ENCODE data around the gene LGALS1. TPM values are rescaled to one million over a fixed set of nuclear protein-coding genes. Genes with fewer than 3 reads are reported as not detected.
"Not testable (repeated sequence)": the region's sequence is repeated elsewhere in the genome, so short reads cannot be mapped to it uniquely, and the experiment has no call there.

LGALS1 gene
- total RNA-seq, 2 experiments from 2014 or later: 1,392 to 1,515 TPM

DNA sequence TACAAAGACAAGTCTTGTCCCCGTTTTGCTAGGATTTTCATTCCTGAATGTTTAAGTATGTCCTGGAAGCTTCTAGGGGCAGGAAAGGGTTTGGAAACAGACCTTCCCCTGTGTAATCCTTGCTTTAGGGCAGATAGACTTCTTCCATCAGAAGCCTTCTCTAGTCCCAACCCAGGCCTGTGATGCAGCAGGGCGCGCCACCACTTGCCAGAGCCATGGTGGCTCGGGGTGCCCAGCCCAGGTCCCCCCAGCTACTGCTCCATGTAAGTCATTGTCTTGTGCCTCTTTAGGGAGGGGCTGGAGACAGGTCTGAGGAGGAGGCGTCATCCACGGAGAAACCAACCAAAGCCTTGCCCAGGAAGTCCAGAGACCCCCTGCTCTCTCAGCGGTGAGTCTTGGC is 15.0 kb downstream of the LGALS1 start:
- DNase-seq (no peak), ATAC-seq (no peak)
- Mint-ChIP-seq H3K4me1 (peaks cover 19% of the 10 kb centered on the region), H3K9me3 (ENCODE audit: low read depth) (no peaks in the 10 kb centered on the region), H3K27ac (no peak overlapping the region), H3K27me3 (no peaks in the 10 kb centered on the region), H3K36me3 (peaks cover 28% of the 10 kb centered on the region), H3K4me3 (no peak overlapping the region)
- CTCF ChIA-PET: interaction anchor here (2.5 to 41.1 kb wide), 2 partner anchors 9 to 57 kb away, joined by 11 to 1064 read pairs; partner anchors contain the start of gene SH3BP1

DNA sequence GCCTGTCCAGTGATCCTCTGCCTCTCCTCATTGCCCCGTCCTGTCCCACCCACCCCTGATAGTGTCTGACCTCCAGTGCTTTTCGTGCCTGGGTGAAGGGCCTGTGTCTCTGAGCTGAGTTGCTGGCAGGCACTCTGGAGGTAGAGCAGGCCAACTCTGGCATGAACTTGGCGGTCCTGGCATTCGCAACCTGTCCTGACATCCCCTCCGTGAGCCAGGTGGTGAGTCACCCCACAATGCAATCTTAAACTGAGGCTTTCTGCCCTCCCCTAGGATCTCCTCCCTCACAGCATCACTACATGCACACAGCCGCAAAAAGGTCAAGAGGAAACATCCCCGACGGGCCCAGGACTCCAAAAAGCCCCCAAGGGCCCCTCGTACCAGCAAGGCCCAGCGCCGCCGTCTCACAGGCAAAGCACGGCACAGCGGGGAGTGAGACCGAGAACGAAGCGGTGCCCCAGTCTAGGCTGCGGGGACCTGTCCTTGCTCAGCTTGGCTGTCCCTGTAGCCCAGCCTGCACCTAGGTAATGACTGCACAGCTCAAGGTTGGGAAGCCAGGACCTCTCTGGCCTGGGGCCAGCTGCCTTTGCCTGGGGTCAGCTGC is 15.6 kb downstream of the LGALS1 start:
- Mint-ChIP-seq H3K4me1 (peaks cover 20% of the 10 kb centered on the region), H3K9me3 (ENCODE audit: low read depth) (no peaks in the 10 kb centered on the region), H3K4me3 (no peak overlapping the region), H3K36me3 (peaks cover 28% of the 10 kb centered on the region), H3K27ac (no peak overlapping the region), H3K27me3 (no peaks in the 10 kb centered on the region)
- DNase-seq (no peak), ATAC-seq (no peak)
- CTCF ChIA-PET: interaction anchor here (2.5 to 41.1 kb wide), 2 partner anchors 9 to 57 kb away, joined by 11 to 1064 read pairs; partner anchors contain the start of gene SH3BP1

DNA sequence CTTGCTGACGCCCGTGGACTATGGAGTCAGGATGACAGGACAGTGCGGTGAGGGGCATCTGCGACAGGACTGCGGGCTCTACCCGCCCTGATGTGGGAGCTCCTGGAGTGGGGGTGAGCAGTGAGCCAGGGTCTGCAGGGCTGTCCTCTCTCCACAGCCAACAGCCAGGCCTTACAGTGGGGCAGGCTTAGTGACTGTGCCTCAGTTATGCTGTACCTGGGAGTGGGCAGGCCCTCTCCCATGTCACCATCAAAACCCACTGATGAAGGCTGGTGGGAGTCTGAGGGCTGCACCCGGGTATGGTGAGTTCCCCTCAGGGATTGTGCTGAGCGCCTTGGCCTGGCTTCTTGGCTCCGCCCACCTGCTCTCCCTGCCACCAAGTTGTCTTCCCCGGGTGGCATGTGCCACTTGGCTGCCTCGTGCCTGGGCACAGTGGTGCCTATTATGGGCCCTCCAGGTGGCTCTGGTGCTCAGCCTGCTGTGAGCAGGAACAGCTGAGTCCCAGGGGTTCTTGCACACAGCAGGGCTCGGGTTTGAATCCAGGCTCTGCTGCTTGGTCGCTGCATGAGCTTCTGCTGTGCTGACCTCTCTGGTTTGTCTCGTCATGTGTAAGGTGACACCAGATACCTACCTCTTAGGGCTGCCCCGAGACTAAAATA is 17.3 kb downstream of the LGALS1 start:
- no peaks in the 10 kb centered on the region for H3K27me3 Mint-ChIP-seq
- no peak for ATAC-seq
- no peak overlapping the region for H3K27ac Mint-ChIP-seq
- H3K36me3 Mint-ChIP-seq: peaks cover 26% of the 10 kb centered on the region
- no peak for DNase-seq
- CTCF ChIA-PET: no interaction called here
- no peaks in the 10 kb centered on the region for H3K9me3 Mint-ChIP-seq (ENCODE audit: low read depth)
- H3K4me1 Mint-ChIP-seq: peaks cover 16% of the 10 kb centered on the region
- no peak overlapping the region for H3K4me3 Mint-ChIP-seq

DNA sequence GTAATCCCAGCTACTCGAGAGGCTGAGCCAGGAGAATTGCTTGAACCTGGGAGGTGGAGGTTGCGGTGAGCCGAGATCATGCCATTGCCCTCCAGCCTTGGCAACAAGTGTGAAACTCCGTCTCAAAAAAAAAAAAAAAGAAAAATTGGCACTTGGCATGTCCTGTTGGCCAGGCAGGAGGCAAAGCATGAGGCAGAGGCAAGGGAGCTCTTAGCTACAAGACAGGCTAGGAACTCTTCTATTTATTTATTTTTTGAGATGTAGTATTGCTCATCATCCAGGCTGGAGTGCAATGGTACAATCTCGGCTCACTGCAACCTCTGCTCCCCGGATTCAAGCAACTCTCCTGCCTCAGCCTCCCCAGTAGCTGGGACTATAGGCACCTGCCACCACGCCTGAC is 18.7 kb downstream of the LGALS1 start:
- not testable (repeated sequence) for H3K27ac Mint-ChIP-seq; H3K4me3 Mint-ChIP-seq; H3K9me3 Mint-ChIP-seq (ENCODE audit: low read depth); H3K4me1 Mint-ChIP-seq; ATAC-seq; DNase-seq; H3K27me3 Mint-ChIP-seq
- peaks cover 17% of the 10 kb centered on the region for H3K36me3 Mint-ChIP-seq
- CTCF ChIA-PET: interaction anchor here (0.6 to 2.5 kb wide), 3 partner anchors 9 to 107 kb away, joined by 3 to 10 read pairs (median 3); no protein-coding TSS in a partner anchor

DNA sequence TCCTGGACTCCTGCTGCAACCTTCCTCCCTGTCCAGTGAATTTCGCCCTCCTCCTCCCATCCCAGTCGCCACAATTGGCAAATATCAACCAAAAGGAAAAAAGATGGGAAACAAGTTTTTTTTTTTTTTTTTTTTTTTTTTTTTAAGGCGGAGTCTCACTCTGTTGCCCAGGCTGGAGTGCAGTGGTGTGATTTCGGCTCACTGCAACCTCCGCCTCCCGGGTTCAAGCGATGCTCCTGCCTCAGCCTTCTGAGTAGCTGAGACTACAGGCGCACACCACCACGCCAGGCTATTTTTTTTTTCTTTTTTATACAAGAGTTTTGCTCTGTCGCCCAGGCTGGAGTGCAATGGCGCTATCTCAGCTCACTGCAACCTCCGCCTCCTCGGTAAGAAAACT is 20.8 kb downstream of the LGALS1 start:
- peaks cover 14% of the 10 kb centered on the region for H3K36me3 Mint-ChIP-seq
- not testable (repeated sequence) for H3K27ac Mint-ChIP-seq; H3K9me3 Mint-ChIP-seq (ENCODE audit: low read depth); H3K27me3 Mint-ChIP-seq; ATAC-seq; DNase-seq
- H3K4me3 Mint-ChIP-seq: peak overlapping the region; percentile 13
- H3K4me1 Mint-ChIP-seq: peaks cover 10% of the 10 kb centered on the region
- CTCF ChIA-PET: interaction anchor here (1.1 to 2.5 kb wide), 4 partner anchors 13 to 167 kb away, joined by 3 to 10 read pairs (median 4); no protein-coding TSS in a partner anchor

DNA sequence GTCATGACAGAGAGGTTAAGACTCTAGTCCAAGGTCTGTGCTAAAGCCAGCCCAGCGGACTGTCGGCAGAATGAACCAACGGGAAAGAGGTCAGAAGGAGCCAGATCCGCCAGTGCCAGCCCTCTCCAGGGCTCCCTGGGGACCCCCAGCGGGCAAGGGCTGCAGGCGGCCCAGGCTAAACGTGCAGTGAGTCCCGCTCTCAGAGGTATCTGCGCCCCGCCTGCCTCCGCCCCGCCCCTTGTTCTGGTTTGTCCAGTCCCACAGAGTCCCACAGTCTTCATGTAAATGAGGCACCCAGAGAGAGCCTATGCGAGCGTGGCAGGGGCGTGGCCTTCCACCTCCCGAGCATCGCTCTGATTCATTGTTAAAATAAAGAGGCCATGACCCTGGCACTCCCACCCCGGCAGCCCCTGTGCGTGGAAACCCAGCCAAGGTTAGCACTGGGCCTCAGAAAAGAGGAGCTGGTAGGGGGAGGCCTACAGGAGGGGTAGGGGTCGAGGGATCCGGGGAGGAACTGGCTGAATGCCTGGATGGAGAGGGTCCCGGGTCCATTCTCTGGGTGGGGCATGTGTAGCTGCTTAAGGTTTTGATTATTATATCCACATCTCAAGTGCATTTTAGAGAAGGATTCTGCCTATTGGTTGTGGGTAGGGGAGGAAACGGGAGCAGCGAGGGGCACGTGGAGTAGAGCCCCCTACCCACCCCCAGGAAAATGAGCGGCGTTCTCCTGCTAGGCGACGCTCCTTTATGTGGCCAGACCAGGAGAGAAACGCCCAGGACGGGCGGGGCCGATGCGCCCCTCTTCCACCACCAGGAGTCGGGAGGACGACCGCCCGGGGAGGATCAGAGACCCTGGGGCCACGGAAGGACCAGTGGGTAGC is 21.5 kb downstream of the LGALS1 start, which contains the start of gene TRIOBP:
Gene TRIOBP (plus strand): TSS at position 392 of the 881 bp plus-strand sequence. CDS start 4,318 bp downstream, outside the sequence.
- Mint-ChIP-seq H3K4me3 (peak within 1 kb of the TSS; percentile 13), H3K9me3 (ENCODE audit: low read depth) (no peaks in the 10 kb centered on the region), H3K36me3 (peaks cover 12% of the 10 kb centered on the region), H3K27me3 (no peaks in the 10 kb centered on the region), H3K4me1 (peaks cover 14% of the 10 kb centered on the region), H3K27ac (no peak within 1 kb of the TSS)
- CTCF ChIA-PET: interaction anchor here (1.1 to 1.3 kb wide), 3 partner anchors 13 to 166 kb away, joined by 3 to 4 read pairs (median 3); no protein-coding TSS in a partner anchor
- peak; percentile 89 for DNase-seq
- ATAC-seq: peak; percentile 99

DNA sequence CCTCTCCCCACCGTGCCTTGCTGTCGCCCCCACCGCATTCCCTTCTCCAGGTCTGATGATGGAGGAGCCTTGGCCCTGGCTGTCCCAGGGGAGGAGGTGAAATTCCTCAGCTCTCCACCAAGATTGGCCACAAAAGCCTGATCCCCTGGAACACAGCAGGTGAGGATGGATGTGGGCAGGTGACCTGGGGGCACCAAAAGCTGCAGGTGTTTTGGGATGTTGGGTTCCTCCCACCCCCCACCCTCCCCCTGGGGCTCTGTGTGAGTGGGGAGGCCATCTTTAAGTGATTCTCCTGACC is 22.1 kb downstream of the LGALS1 start:
- Mint-ChIP-seq H3K9me3 (ENCODE audit: low read depth) (no peaks in the 10 kb centered on the region), H3K4me3 (no peak overlapping the region), H3K4me1 (peaks cover 14% of the 10 kb centered on the region), H3K27me3 (no peaks in the 10 kb centered on the region), H3K36me3 (peaks cover 9% of the 10 kb centered on the region), H3K27ac (no peak overlapping the region)
- ATAC-seq (no peak), DNase-seq (no peak)
- CTCF ChIA-PET: interaction anchor here (1.1 kb wide), 1 partner anchor 16 kb away, joined by 3 read pairs; no protein-coding TSS in a partner anchor

DNA sequence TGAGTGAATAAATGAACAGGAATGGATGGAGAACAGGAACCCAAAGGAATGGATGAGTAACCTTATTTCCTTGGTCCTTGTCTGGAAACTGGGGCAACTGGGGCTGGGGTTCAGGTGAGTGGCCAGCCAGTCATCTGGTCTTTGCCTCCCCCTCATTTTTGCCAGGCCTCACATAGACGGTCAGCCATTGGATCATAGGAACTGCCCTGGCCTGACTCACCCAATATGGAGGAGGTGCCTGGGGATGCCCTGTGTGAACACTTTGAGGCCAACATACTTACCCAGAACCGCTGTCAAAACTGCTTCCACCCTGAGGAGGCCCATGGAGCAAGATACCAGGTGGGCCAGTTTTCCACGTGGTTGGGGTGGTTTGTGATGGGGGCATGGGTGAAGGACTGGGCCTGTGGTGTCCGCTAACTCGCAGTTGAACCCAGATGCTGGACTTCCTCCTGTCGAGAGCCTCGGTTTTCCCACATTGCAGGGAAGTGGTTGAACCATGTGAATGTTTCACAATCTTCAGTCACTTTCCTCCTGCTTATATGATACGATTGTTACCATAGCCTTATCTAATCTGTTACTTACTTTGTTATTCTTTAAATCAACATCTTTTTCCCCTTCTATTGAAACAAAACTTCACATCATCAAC is 25.8 kb downstream of the LGALS1 start:
- H3K27ac Mint-ChIP-seq: no peak overlapping the region

DNA sequence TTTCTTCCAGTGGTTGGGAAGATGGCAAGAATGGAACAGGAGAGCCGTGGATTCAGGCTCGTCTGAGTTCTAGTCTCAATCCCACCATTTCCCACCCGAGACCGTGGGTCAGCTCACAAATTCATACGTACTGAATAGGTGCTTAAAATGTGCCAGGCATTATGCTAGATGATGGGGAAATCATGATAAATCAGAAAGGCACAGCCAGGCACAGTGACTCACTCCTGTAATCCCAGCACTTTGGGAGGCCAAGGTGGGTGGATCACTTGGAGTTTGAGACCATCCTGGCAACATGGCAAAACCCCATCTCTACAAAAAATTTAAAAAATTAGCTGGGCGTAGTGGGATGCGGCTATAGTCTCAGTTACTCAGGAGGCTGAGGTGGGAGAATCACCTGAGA is 28.5 kb downstream of the LGALS1 start:
- CTCF ChIA-PET: interaction anchor here (0.7 kb wide), 1 partner anchor 653 kb away, joined by 3 read pairs; no protein-coding TSS in a partner anchor
- Mint-ChIP-seq H3K4me1 (peaks cover 7% of the 10 kb centered on the region), H3K4me3 (no peak overlapping the region), H3K9me3 (ENCODE audit: low read depth) (no peaks in the 10 kb centered on the region), H3K36me3 (no peaks in the 10 kb centered on the region), H3K27me3 (no peaks in the 10 kb centered on the region), H3K27ac (no peak overlapping the region)
- no peak for DNase-seq
- ATAC-seq: no peak

More for the DNA sequence above, 25.8 kb downstream of the LGALS1 start:
- no peaks in the 10 kb centered on the region for H3K9me3 Mint-ChIP-seq (ENCODE audit: low read depth)
- H3K36me3 Mint-ChIP-seq: no peaks in the 10 kb centered on the region
- no peak overlapping the region for H3K4me3 Mint-ChIP-seq
- DNase-seq (no peak), ATAC-seq (no peak)
- no peaks in the 10 kb centered on the region for H3K27me3 Mint-ChIP-seq
- CTCF ChIA-PET: no interaction called here
- peaks cover 10% of the 10 kb centered on the region for H3K4me1 Mint-ChIP-seq

DNA sequence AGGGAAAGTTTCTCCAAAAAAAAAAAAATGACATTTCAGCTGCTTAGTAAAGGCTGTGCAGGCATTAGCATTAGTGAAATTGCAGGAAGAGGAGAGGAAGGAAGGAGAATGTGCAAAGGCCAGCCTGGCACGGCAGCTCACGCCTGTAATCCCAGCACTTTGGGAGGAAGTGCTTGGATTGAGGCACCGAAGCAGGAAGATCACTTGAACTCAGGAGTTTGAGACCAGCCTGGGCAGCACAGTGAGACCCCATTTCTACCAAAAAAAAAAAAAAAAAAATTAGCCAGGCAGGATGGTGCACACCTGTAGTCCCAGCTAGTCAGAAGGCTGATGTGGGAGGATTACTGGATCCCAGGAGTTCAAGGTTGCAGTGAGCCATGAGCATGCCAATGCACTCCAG is 29.2 kb downstream of the LGALS1 start:
- no peak for DNase-seq
- Mint-ChIP-seq H3K36me3 (no peaks in the 10 kb centered on the region), H3K27ac (no peak overlapping the region), H3K4me3 (no peak overlapping the region), H3K27me3 (no peaks in the 10 kb centered on the region), H3K4me1 (peaks cover 7% of the 10 kb centered on the region), H3K9me3 (ENCODE audit: low read depth) (no peaks in the 10 kb centered on the region)
- no peak for ATAC-seq
- CTCF ChIA-PET: interaction anchor here (0.7 kb wide), 1 partner anchor 653 kb away, joined by 3 read pairs; no protein-coding TSS in a partner anchor

DNA sequence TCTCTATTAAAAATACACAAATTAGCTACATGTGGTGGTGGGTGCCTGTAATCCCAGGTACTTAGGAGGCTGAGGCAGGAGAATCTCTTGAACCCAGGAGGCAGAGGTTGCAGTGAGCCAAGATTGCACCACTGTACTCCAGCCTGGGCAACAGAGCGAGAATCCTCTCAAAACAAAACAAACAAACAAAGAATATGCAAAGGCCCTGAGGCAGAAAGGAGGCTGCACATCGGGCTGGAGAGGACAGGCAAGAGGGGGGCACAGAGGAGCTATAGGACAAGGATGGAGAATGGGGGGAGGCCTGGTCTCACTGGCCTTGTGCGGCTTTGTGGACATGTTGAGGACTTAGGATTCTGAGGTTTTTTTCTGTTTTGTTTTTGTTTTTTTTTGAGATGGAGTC is 29.8 kb downstream of the LGALS1 start:
- ATAC-seq (no peak), DNase-seq (no peak)
- Mint-ChIP-seq H3K36me3 (no peaks in the 10 kb centered on the region), H3K9me3 (ENCODE audit: low read depth) (no peaks in the 10 kb centered on the region), H3K27ac (no peak overlapping the region), H3K4me3 (no peak overlapping the region), H3K27me3 (no peaks in the 10 kb centered on the region), H3K4me1 (peaks cover 7% of the 10 kb centered on the region)
- CTCF ChIA-PET: no interaction called here

DNA sequence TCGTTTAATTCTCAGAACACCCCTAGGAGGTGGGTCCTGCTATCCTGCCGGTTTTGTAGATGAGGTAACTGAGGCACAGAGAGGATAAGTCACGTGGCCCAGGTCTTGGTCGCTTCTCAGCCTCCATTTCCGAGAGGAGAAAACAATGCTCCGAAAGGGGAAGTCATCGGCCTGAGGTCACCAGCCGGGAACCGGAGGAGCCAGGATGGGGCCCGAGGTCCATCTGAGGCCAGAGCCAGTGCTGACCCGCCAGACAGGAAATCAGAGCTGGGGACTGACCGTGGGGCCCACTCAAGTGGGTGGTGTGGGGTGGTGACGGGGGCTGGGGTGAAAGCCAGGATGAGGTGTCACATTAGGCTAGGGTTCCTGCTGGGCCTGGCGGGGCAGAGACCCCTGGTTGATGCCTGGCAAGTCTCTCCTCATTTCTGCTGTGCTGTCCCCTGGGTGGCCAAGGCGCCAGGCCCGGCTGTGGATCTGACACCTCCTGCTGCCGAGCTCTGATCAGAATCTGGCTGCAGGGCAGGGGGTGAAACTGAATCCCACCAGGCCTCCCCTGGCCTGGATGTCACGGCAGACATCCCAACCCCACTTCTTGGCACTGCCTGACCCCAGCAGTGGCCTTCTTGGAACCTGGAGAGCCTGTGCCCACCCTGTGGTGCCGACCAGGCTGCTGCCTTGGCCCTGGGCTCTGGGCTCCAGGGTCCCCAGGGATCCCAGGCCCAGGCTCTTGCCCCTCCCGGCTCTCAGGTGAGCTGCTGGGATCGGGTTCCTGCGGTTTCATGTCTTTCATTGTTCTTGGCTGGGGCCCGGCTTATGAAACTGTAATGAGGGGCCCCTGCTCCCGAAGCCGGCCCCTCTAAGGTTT is 33.4 kb downstream of the LGALS1 start:
- no peaks in the 10 kb centered on the region for H3K9me3 Mint-ChIP-seq (ENCODE audit: low read depth)
- H3K27ac Mint-ChIP-seq: no peak overlapping the region
- H3K36me3 Mint-ChIP-seq: no peaks in the 10 kb centered on the region
- no peaks in the 10 kb centered on the region for H3K27me3 Mint-ChIP-seq
- DNase-seq: no peak
- ATAC-seq: no peak
- CTCF ChIA-PET: interaction anchor here (0.6 kb wide), 1 partner anchor 39 kb away, joined by 3 read pairs; no protein-coding TSS in a partner anchor
- H3K4me3 Mint-ChIP-seq: no peak overlapping the region
- H3K4me1 Mint-ChIP-seq: no peaks in the 10 kb centered on the region
